Activated B cell treated with CpG ODN at 0.5 μM for 24 hours (primary cell): ENCODE data around the gene SLC6A3. TPM values are rescaled to one million over a fixed set of nuclear protein-coding genes. Genes with fewer than 3 reads are reported as not detected.

Source experiments
- ATAC-seq: fragments of 200-7000 bp; cut with Tn5 transposase; one replicate; pipeline ENCODE4 v1.10.0; 2021; ENCODE audit warnings: low read depth, mild to moderate bottlenecking, moderate library complexity
- CTCF ChIA-PET: fragments of 350-600 bp; sonication (Branson Sonifier 250); formaldehyde crosslinking; loops from one replicate; lab custom pipeline; 2021; ENCODE audit warnings: antibody characterized with exemption; lab: Charles Lee
- POLR2A ChIA-PET: fragments of 350-600 bp; sonication (Branson Sonifier 250); formaldehyde crosslinking; loops from one replicate; lab custom pipeline; 2021; ENCODE audit warnings: antibody characterized with exemption; lab: Charles Lee
- DNase-seq: peaks from one replicate; pipeline ENCODE4 v3.0.0; 2022
- H3K27ac Mint-ChIP-seq: one replicate; pipeline ENCODE4 v1.8.0; 2020; ENCODE audit warnings: mixed read lengths
- H3K27me3 Mint-ChIP-seq: one replicate; pipeline ENCODE4 v1.8.0; 2021; ENCODE audit warnings: mixed read lengths
- H3K36me3 Mint-ChIP-seq: one replicate; pipeline ENCODE4 v1.8.0; 2021; ENCODE audit warnings: low read depth, mixed read lengths
- H3K4me1 Mint-ChIP-seq: one replicate; pipeline ENCODE4 v1.8.0; 2021; ENCODE audit warnings: mixed read lengths
- H3K4me3 Mint-ChIP-seq: one replicate; pipeline ENCODE4 v1.8.0; 2020; ENCODE audit warnings: mild to moderate bottlenecking, mixed read lengths
- H3K9me3 Mint-ChIP-seq: one replicate; pipeline ENCODE4 v1.8.0; 2020; ENCODE audit warnings: mixed read lengths
- intact Hi-C: fragments of 100-400 bp; cut with micrococcal nuclease; formaldehyde crosslinking; loops from one replicate; pipeline ENCODE4 v1.15.1; 2024
- total RNA-seq: library from RNA; stranded (reverse); gene quantifications from 2 replicates; pipeline ENCODE4 v1.2.3, GENCODE V29; 2022
- TF ChIP-seq, protein P1 (sequence below): fragments of 200-600 bp; IDR thresholded peaks from one replicate; pipeline ENCODE4 v1.8.0; 2022; ENCODE audit warnings: antibody characterized with exemption, mild to moderate bottlenecking

SLC6A3 gene
- total RNA-seq, 1 donor from 2014 or later, result 2.0 TPM

DNA sequence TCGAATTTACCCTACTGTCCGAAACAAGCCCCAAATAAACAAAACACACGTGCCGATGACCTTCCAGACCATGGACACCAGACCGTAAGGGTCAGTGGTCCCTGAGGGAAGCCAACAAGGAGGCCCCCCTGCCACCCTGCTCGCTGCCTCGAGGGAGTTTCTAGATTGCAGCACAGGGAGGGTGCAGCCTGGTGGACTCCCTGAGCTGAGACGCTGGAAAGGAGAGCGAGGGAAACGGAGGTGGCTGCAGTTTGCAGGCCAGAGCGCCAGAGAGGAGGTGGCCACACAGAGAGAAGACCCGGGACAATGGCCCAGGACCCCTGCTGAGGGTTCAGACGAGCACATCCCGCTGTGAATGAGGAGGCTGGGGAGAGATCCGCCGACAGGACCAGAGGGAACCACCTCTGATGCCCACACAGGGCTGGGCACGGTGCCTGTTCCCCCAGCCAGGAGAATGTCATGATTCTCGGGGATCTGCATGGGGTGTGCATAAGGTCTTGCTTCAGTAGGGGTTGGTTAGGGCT is 48.9 kb downstream of the SLC6A3 start:
- no peaks in the 10 kb centered on the region for H3K36me3 Mint-ChIP-seq
- no peaks in the 10 kb centered on the region for H3K9me3 Mint-ChIP-seq
- CTCF ChIA-PET, result no interaction called here
- ATAC-seq (no peak), DNase-seq (no peak)
- H3K4me1 Mint-ChIP-seq, result no peaks in the 10 kb centered on the region
- TF ChIP-seq, protein P1, sequence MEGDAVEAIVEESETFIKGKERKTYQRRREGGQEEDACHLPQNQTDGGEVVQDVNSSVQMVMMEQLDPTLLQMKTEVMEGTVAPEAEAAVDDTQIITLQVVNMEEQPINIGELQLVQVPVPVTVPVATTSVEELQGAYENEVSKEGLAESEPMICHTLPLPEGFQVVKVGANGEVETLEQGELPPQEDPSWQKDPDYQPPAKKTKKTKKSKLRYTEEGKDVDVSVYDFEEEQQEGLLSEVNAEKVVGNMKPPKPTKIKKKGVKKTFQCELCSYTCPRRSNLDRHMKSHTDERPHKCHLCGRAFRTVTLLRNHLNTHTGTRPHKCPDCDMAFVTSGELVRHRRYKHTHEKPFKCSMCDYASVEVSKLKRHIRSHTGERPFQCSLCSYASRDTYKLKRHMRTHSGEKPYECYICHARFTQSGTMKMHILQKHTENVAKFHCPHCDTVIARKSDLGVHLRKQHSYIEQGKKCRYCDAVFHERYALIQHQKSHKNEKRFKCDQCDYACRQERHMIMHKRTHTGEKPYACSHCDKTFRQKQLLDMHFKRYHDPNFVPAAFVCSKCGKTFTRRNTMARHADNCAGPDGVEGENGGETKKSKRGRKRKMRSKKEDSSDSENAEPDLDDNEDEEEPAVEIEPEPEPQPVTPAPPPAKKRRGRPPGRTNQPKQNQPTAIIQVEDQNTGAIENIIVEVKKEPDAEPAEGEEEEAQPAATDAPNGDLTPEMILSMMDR, result no peak
- no peak overlapping the region for H3K27ac Mint-ChIP-seq
- POLR2A ChIA-PET, result interaction anchor here (1.0 kb wide), 1 partner anchor 11 kb away, joined by 3 read pairs; no protein-coding TSS in a partner anchor
- intact Hi-C loops, result no loop called here
- no peak overlapping the region for H3K4me3 Mint-ChIP-seq
- peaks cover 22% of the 10 kb centered on the region for H3K27me3 Mint-ChIP-seq

DNA sequence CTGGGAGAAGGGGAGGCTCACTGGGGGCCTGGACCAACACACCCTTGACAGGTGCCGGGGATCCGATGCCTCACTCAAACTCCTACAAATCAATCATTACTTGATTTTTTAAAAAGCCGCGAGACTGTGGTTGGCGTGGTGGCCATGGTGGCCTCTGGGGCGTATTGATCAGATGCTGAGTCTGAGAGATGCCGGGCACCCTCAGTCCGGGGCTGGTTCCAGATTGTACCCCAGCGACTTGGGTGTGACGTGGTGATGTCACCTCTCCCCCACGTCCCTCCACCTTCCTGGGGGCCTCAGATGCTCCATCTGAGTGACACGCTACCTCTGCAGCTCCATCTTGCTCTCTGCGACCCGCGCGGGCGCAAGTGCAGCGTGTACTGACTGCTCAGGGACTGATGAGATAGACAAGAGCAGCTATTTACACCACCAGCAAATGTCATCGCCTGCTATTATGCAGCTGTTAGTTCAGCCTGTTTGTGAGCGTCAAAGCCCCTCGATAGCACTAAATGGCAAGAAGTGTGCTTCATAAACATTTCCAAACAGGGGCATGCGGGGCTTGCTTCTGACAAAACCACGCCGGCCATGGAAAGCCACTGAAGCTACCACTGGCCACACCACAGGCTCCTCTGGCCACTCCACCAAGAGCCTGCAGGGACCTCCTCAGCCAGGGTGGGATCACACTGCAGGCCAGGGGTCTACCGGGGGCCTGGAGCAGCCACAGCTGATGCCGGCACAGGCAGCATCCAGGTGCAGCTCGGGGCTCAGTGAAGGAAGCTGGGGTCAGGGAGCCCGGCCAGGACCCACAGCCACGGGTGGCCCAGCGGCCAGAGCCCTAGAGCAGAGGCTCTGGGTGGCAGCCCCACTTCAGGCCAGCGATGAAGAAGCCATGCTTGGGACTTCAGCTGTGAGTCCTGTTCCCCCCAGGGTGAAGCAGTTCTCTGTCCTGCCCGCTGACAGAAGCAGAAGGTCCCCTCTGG is 50.1 kb downstream of the SLC6A3 start:
- ChIA-PET POLR2A (interaction anchor here (1.0 kb wide), 1 partner anchor 10 kb away, joined by 3 read pairs; no protein-coding TSS in a partner anchor), CTCF (no interaction called here)
- ATAC-seq (no peak), DNase-seq (no peak)
- no peaks in the 10 kb centered on the region for H3K4me1 Mint-ChIP-seq
- H3K27me3 Mint-ChIP-seq, result peaks cover 22% of the 10 kb centered on the region
- TF ChIP-seq, protein P1, result no peak
- H3K9me3 Mint-ChIP-seq, result no peaks in the 10 kb centered on the region
- no peak overlapping the region for H3K4me3 Mint-ChIP-seq
- intact Hi-C loops, result no loop called here
- H3K27ac Mint-ChIP-seq, result no peak overlapping the region
- H3K36me3 Mint-ChIP-seq, result no peaks in the 10 kb centered on the region

- Mint-ChIP-seq H3K27ac (no peak overlapping the region), H3K36me3 (no peaks in the 10 kb centered on the region), H3K9me3 (no peaks in the 10 kb centered on the region), H3K27me3 (peaks cover 21% of the 10 kb centered on the region), H3K4me3 (no peak overlapping the region), H3K4me1 (no peaks in the 10 kb centered on the region)
- DNase-seq (no peak), ATAC-seq (no peak)
- intact Hi-C loops, result no loop called here
- POLR2A ChIA-PET, result no interaction called here
- CTCF ChIA-PET, result no interaction called here
- TF ChIP-seq, protein P1, result no peak
Observed at GRCh38 chr5:1393571-1394501, 51.4 kb downstream of the SLC6A3 start.

- Mint-ChIP-seq H3K36me3 (no peaks in the 10 kb centered on the region), H3K27ac (no peak overlapping the region), H3K9me3 (no peaks in the 10 kb centered on the region), H3K4me1 (no peaks in the 10 kb centered on the region), H3K27me3 (peaks cover 21% of the 10 kb centered on the region), H3K4me3 (no peak overlapping the region)
- ATAC-seq (no peak), DNase-seq (no peak)
- POLR2A ChIA-PET, result no interaction called here
- CTCF ChIA-PET, result no interaction called here
- intact Hi-C loops, result no loop called here
- TF ChIP-seq, protein P1, result no peak
Observed at GRCh38 chr5:1392801-1393565, 52.3 kb downstream of the SLC6A3 start.
